NCI-H460 (cell line): ENCODE measurements around the gene GRIK3. TPM values are rescaled to one million over a fixed set of nuclear protein-coding genes. Genes with fewer than 3 reads are reported as not detected.

Experiments used
- DNase-seq: peaks from one replicate; pipeline ENCODE4 v3.0.0-alpha.2; 2016; ENCODE audit warnings: low read depth; ENCODE audit errors: extremely low read depth
- total RNA-seq: library from RNA; depleted of rRNA; stranded (reverse); fragments of >200 nt; shearing (Covaris generic); gene quantifications from 2 replicates; pipeline ENCODE4 v1.2.3, GENCODE V29; 2014

The GRIK3 gene
- total RNA-seq, 1 experiment from 2014 or later = not detected

DNA sequence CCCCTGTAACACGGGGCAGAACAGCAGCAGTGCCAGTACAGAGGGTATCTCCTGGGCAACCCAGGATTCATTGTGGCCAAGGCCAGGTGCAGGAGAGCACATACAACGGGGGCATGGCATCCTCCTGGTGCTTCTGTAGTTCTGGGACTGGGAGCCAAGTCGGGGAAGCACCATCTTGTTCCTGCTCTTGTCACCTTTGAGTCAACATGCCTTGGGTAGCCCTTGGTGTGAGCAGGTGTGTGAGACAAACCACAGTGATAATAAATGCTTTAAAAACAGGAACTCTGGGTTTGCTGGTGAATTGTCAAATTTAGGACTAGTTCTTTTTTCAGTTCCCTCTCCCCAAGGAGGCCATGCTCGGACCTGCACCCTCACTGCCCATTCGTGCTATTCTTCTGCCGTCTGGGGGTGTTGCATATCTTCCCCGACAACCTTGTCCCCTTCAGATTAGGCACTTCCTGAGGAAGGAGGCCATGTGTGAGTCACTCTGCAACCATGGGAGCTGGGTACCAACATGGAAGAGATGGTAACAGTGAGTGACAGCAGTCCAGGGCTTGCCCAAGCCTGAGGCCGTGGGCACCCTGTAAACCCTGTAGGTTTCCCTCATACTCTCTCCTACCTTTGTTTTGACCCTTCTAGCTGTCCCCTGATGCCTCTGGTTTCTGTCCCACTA is 150.2 kb downstream of the GRIK3 start:
- DNase-seq = no peak

DNA sequence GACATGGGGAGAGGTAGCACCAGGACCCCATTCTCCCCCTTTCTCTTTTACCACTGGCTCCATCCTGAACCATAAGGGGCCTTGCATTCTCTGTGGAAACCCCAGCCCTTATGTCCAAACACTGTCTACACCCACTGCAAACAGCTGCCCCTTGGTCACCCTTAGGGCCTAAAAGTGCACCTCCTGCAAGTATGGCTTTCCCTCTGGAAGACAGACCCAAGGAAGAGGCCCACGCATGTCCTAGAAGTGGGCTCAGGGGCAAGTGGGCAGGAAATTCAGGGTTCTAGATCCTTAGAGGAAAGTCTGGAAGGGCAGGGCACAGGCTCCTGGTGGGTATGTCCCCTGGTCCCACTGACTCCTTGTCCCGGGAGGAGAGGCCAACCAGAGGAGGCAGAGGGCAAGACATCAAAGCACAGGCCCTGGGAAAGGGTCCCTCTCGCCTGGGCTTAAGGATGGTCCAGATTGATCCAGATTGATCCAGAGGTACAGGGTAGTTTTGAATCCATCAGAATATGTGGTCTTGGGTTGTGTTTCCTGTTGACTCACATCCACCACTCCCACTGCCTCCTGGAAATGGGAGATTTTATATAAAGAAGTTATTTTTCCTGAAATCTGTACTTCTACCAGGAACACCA is 150.9 kb downstream of the GRIK3 start:
- no peak for DNase-seq

DNA sequence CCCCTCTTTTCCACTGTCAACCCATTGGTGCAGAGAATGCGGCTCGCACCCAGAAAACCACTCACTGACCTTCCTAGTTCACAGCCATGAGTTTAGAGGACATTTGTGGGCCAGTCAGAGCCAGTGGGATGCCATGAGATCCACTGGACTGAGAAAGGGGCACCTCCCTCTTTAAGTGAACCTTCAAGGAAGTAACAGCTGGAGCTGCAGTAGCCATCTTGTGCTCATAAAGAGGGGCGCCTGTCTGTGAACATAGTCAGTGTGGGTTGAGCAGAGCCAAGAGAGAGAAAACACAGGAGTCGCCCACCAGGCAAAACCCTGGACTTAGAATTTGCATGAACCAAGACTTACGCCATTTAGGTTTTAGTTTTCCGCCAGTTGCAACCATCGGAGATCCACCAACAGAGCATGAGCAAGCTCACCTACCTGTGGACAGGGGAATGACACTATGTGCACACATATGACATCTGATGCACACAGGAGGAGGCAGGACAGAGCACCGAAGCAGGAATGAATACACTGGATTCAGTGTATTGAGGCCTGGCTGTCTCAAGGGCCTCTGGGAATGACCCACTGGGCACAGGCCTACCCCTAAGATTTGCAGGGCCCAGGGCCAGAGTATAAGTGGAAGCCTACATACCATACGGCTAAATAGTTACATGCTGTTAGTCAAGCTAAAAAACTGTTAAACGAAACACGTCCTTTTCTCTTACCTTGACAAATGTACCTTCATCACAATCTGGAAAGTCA is 151.6 kb downstream of the GRIK3 start:
- no peak for DNase-seq

- no peak for DNase-seq
These were observed 152.8 kb downstream of the GRIK3 start for GRCh38 chr1:36881541-36881940.

GRCh38 chr1:36881068-36881405 is 153.3 kb downstream of the GRIK3 start:
- DNase-seq = no peak

GRCh38 chr1:36880155-36881067 is 153.9 kb downstream of the GRIK3 start:
- no peak for DNase-seq

DNA sequence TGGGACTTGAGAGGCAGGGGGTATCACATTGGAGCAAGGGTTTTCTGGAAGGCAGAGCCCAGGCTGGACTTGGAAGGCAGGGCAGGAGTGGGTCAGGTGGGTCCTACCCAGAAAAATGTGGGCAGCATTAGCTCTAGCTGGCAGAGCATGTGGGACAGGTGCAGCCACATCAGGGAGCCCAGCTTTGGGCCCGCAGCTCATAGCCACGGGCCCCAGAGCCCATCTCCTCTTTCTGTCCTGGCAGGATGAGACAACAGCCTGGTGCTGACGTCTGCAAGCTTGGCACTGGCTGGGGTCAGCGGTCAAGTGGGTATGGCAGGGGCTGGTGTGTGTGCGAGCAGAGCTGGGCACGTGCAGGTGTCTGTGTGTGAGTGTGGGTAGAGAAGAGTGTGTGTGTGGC is 154.7 kb downstream of the GRIK3 start:
- DNase-seq = no peak

DNA sequence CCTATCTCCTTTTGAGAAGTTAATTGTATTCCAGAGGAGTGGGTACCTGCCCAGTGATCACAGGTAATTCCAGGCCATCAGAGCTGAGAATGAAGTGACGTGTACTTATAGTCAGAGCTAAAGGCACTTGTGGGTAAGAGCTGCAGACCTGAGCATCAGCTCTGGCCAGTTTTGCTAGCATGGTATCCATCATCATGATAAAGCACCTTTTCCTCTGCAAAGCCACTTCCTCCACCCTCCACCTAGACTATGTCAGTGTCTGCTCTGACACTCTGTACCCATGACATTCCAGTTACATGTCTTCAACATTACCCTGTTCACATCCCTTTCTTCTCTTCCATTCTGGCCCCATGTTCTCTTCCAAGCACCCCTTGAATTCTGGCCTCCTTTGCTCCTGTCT is 157.3 kb downstream of the GRIK3 start:
- DNase-seq = no peak

DNA sequence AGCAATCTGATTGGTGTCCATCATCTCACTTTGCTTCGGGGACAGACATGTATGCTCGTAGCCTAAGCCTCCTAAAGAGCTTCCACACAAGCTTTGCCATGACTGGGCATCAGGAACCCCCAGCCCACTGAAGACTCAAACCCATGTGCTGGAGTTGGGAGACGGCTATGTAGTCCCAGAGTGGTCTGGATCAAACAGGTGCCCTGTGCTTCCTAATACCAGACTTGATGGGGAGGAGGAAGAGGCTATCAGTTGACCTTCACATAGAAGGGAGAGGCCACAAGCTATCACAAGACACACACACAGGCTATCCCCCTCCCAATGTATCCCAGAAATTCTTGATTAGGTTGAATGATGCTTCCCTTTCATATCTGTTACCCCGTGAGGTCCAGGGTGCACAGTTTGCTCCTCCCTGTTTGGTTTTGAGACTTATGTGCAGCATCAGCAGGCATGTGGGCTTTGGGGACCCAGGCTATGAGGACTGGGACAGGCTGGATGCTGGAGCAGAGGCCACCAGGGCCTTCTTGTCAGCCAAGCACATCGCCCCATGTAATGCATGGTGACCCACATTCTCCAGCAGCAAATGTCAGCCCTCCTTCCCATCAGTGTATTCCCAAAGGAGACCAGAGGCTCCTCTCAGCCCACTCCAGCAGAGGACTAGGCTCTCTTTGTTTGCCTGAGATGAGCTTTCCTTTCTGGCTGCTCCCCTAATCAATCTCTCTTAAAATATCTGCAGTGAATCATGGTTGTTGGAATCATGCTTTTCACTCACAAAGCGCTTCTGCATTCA is 159.8 kb downstream of the GRIK3 start:
- DNase-seq = no peak

GRCh38 chr1:36872858-36873257 is 161.5 kb downstream of the GRIK3 start:
- DNase-seq = no peak

DNA sequence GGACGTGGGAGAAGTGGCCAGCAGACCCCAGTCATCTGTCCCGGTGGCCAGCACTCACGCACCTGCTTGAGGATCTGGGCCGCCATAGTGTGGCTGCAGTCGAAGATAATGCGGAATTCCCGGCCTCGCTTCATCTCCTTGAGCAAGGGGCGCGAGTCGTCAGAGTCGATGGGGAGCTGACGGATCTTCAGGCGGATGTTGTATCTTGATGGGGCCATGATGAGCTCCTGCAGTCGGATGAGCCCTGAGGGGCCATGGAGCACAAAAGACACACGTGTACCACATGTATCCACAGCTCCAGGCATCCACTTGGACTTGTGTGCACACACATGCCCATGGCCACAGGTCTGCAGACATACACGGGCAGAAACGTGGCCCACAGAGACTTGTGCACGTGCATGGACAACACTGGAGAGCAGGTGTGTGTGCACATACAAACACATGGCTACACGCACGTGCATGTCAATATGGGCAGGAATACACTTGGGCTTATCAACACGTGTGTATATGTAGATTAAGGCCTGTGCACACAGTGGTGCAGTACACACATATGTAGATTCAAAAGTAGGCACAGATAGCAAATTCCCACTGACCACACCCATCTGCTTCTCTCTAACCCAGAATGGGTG is 162.1 kb downstream of the GRIK3 start:
- no peak for DNase-seq

GRCh38 chr1:36871146-36871971 is 163.0 kb downstream of the GRIK3 start:
- DNase-seq = no peak

- no peak for DNase-seq
These were observed 164.5 kb downstream of the GRIK3 start for GRCh38 chr1:36869826-36870225.

DNA sequence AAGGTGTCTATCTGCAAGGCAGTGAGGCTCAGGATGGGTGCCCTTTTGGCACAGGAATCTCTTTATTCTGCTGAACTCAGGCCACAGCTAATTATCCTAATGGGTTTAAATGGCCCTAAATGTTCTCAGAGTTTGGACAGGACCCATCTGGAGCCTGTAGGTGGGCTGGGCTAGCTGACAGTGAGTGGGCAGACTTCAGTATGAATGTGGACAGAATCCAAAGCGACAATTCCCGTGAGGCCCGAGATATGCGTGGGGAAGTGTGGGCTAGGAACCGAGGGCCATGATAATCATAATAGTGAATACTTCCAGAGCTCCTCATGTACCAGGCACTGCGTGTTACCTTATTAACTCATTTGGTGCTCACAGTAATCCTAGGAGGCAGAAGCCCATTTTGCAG is 165.3 kb downstream of the GRIK3 start:
- no peak for DNase-seq

GRCh38 chr1:36867575-36867974 is 166.7 kb downstream of the GRIK3 start:
- DNase-seq = no peak

GRCh38 chr1:36866169-36866814 is 168.0 kb downstream of the GRIK3 start:
- no peak for DNase-seq

DNA sequence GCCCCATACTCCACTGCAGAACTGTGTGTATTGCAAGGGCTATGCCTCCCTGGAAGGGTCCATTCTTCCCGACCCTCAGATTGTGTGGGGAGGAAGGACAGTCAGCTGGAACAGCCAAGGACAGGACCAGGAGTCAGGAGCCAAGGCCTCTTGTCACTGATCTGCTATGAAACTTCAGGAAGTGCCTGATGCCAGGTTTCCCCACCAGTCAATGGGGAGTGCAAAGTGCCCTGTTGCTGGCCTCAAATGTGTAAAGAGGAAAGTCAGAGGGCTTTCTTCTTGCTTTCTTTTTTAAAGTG is 168.8 kb downstream of the GRIK3 start:
- no peak for DNase-seq

DNA sequence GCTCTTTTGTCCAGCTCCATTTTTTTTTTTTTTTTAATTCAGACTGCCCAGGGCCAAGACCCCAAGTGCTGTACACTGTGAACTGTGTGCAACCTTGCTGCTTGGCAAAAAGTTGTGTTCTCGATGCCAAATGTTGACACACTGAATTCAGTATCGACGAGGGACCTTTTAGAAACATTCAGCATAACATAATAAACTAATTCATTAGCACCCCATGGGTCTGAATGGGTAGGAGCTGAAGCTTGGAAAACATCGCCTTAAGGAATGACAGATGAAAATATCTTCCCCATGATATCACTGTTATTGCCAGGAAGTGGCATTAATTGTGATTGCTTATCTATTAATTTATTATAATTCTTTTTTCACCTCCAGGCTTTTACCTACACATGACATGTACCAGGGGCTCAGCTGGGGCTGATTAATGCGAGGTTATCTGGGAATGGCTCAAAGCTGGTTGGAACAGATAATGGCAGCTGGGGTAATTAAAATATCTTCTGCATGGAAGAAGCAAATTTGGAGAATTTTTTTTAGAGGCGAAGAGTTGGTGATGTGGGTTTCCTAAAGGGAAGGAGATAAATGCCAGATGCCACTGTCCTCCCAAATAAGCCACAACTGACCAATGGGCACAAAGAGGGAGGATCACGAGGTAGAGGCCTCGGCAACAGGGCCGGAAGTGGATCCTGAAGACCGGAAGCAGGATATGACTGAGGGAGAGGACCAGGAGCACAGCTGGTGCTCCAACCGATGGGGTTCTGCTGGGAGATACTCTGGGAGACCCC is 169.3 kb downstream of the GRIK3 start:
- DNase-seq = no peak
